Measurements from ENCODE around the gene TLL2.

- peak; percentile 82 for TF ChIP-seq CTCF (IDR thresholded peaks at IDR 0.05)
- TF ChIP-seq CHD2 (IDR thresholded peaks at IDR 0.05; ENCODE audit: low read length, partially characterized antibody), result no peak
These were observed 143.1 kb downstream of the TLL2 start for GRCh38 chr10:96370584-96371157.
